Muscle of leg (tissue), 11 donors: ENCODE measurements around the gene AIG1. TPM values are rescaled to one million over a fixed set of nuclear protein-coding genes. Genes with fewer than 3 reads are reported as not detected.

Source experiments
- DNase-seq: peaks from one replicate; pipeline ENCODE4 v3.0.0; 2013
- H3K27ac ChIP-seq: one replicate; pipeline ENCODE4 v1.5.1; 2013; ENCODE audit warnings: mild to moderate bottlenecking, low read length, control low read depth
- H3K27me3 ChIP-seq: one replicate; pipeline ENCODE4 v1.6.1; 2013; ENCODE audit warnings: low read length; ENCODE audit not compliant: control insufficient read depth, insufficient read depth
- H3K36me3 ChIP-seq: one replicate; pipeline ENCODE4 v1.6.1; 2013; ENCODE audit warnings: low read length; ENCODE audit not compliant: control insufficient read depth, insufficient read depth
- H3K4me1 ChIP-seq: one replicate; pipeline ENCODE4 v1.6.1; 2013; ENCODE audit warnings: low read length; ENCODE audit not compliant: control insufficient read depth, insufficient read depth
- H3K4me3 ChIP-seq: one replicate; pipeline ENCODE4 v1.5.1; 2013; ENCODE audit warnings: low read length, control low read depth
- H3K9me3 ChIP-seq: replicated peaks from 2 replicates; pipeline ENCODE4 v1.6.1; 2013; ENCODE audit warnings: low read depth, low read length; ENCODE audit not compliant: control insufficient read depth
- WGBS: methylation state at CpG from one replicate; pipeline ENCODE4 v1.1.5; 2013; ENCODE audit warnings: missing lambda C conversion rate; ENCODE audit not compliant: insufficient coverage; 5-methylcytosine and 5-hydroxymethylcytosine counted together
- polyA plus RNA-seq, 8 donors: library from polyadenylated mRNA; unstranded; fragments of 120-200 nt; gene quantifications; one replicate each; pipeline versions ENCODE4 v1.2.1 to v1.2.3, GENCODE V29; 2013; ENCODE audit warnings: inconsistent platforms in 1 of 8, low replicate concordance in 1 of 8; ENCODE audit not compliant: insufficient read length in 8 of 8, insufficient read depth in 1 of 8
- total RNA-seq: library from RNA; stranded (reverse); fragments of 120-200 nt; gene quantifications from one replicate; pipeline ENCODE4 v1.2.4, GENCODE V29; 2013

AIG1 gene
- total and polyA plus RNA-seq, 9 donors, result 24.1 to 35.0 (median 30.2) TPM

- H3K4me1 ChIP-seq, result peaks cover 5% of the 10 kb centered on the region
- no peak for DNase-seq
- H3K9me3 ChIP-seq, result no peaks in the 10 kb centered on the region
- H3K36me3 ChIP-seq, result no peaks in the 10 kb centered on the region
- no peaks in the 10 kb centered on the region for H3K27me3 ChIP-seq
- peak overlapping the region; percentile 5 for H3K27ac ChIP-seq
- no peak overlapping the region for H3K4me3 ChIP-seq
These were observed 136.7 kb downstream of the AIG1 start for GRCh38 chr6:143197377-143197776.

DNA sequence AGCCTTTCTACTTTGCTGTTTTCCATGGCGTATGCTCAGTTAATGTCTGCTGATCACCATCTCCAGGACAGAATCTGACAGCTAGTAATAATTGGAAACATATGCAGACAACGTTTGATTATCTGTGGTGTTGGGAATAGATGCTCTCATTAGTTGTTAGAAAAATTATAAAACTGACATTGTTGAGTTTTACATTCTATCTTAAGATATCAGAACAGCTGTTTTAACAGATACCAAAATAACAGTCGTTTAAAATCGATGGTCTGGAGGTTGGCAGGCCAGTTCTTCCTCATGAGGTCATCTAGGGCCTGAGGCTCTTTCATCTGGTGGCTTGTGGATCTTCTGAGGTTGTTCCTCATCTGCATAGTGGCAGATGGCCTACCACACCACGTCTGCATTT is 137.6 kb downstream of the AIG1 start:
- Histone ChIP-seq H3K4me3 (no peak overlapping the region), H3K9me3 (no peaks in the 10 kb centered on the region), H3K27ac (peak overlapping the region; percentile 39), H3K4me1 (peaks cover 5% of the 10 kb centered on the region), H3K27me3 (no peaks in the 10 kb centered on the region), H3K36me3 (no peaks in the 10 kb centered on the region)
- 100% methylated on average over 1 of the region's 5 CpGs for WGBS
- DNase-seq, result no peak

GRCh38 chr6:143199291-143199690 is 138.6 kb downstream of the AIG1 start:
- H3K4me3 ChIP-seq, result no peak overlapping the region
- peak overlapping the region; percentile 71 for H3K27ac ChIP-seq
- H3K36me3 ChIP-seq, result no peaks in the 10 kb centered on the region
- H3K27me3 ChIP-seq, result no peaks in the 10 kb centered on the region
- WGBS, result no CpG with 5 or more reads among the region's 1 CpG
- peaks cover 3% of the 10 kb centered on the region for H3K9me3 ChIP-seq
- peaks cover 5% of the 10 kb centered on the region for H3K4me1 ChIP-seq
- peak; percentile 85 for DNase-seq

DNA sequence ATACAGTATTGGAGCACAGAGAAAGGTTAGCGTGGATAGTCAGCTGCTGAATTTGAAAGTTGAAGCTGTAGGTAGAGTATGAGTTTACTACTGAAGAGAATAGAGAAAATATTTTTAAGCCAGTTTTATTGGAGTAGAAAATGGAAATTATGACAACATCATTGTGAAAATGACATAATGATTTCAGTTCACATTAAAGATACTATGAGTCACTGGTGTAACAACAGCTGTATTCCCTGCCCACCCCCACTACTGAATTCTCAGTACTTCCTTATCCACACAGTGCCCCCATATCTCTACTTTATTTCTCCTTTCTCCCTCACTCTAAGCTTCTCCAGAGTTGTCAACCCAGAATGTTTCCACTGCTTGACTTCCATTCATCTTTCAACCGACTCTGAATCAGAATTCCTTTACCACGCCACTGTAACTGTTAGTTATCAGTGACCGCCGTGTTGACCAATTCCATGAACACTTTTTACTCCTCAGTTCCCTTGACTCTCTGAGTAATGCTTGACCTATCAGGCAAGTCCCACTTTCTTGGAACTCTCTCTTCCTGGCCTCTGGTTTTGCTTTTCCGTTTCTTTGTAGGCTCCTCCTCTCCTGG is 139.6 kb downstream of the AIG1 start:
- no peaks in the 10 kb centered on the region for H3K36me3 ChIP-seq
- peaks cover 4% of the 10 kb centered on the region for H3K9me3 ChIP-seq
- H3K27ac ChIP-seq, result peak overlapping the region; percentile 71
- H3K4me1 ChIP-seq, result peaks cover 8% of the 10 kb centered on the region
- no peak overlapping the region for H3K4me3 ChIP-seq
- H3K27me3 ChIP-seq, result no peaks in the 10 kb centered on the region
- DNase-seq, result peak; percentile 76
- 86% methylated on average over 5 of the region's 6 CpGs for WGBS

DNA sequence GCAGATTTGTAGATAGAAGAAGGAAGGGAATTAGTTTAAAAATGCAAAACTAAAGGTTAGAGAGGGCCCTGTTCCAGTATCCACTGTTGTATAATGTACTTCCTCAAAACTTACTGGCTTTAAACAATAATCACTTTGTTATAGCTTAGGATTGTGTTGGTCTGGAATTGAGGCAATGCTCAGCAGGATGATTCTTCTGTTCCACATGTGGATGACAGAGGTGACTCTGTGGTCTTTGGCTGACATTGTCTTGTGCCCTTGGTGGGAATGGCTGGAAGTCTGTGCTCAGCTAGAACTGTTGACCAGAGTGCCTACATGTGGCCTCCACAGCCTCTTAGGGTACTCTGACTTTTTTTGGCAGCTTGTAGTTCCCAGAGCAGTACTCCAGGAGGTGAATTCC is 143.4 kb downstream of the AIG1 start:
- no peaks in the 10 kb centered on the region for H3K27me3 ChIP-seq
- no peak for DNase-seq
- peaks cover 4% of the 10 kb centered on the region for H3K9me3 ChIP-seq
- H3K4me3 ChIP-seq, result no peak overlapping the region
- H3K27ac ChIP-seq, result no peak overlapping the region
- peaks cover 7% of the 10 kb centered on the region for H3K4me1 ChIP-seq
- no peaks in the 10 kb centered on the region for H3K36me3 ChIP-seq

- DNase-seq, result no peak
- H3K4me3 ChIP-seq, result no peak overlapping the region
- peaks cover 4% of the 10 kb centered on the region for H3K9me3 ChIP-seq
- H3K4me1 ChIP-seq, result peaks cover 7% of the 10 kb centered on the region
- H3K36me3 ChIP-seq, result no peaks in the 10 kb centered on the region
- WGBS, result no CpG with 5 or more reads among the region's 1 CpG
- no peaks in the 10 kb centered on the region for H3K27me3 ChIP-seq
- peak overlapping the region; percentile 30 for H3K27ac ChIP-seq
These were observed 144.4 kb downstream of the AIG1 start for GRCh38 chr6:143205131-143205535.

GRCh38 chr6:143205585-143205984 is 144.9 kb downstream of the AIG1 start:
- Histone ChIP-seq H3K27ac (peak overlapping the region; percentile 30), H3K27me3 (no peaks in the 10 kb centered on the region), H3K36me3 (no peaks in the 10 kb centered on the region), H3K4me3 (no peak overlapping the region), H3K9me3 (peaks cover 4% of the 10 kb centered on the region), H3K4me1 (peaks cover 7% of the 10 kb centered on the region)
- no CpG with 5 or more reads among the region's 2 CpGs for WGBS
- peak; percentile 84 for DNase-seq

- DNase-seq, result peak; percentile 90
- H3K4me1 ChIP-seq, result peaks cover 7% of the 10 kb centered on the region
- no peaks in the 10 kb centered on the region for H3K36me3 ChIP-seq
- H3K27ac ChIP-seq, result peak overlapping the region; percentile 30
- no peaks in the 10 kb centered on the region for H3K27me3 ChIP-seq
- WGBS, result no CpG with 5 or more reads among the region's 2 CpGs
- peaks cover 4% of the 10 kb centered on the region for H3K9me3 ChIP-seq
- no peak overlapping the region for H3K4me3 ChIP-seq
These were observed 145.3 kb downstream of the AIG1 start for GRCh38 chr6:143205991-143206390.

- WGBS, result no CpG with 5 or more reads among the region's 1 CpG
- no peak for DNase-seq
- Histone ChIP-seq H3K27me3 (no peaks in the 10 kb centered on the region), H3K9me3 (peaks cover 4% of the 10 kb centered on the region), H3K36me3 (no peaks in the 10 kb centered on the region), H3K27ac (no peak overlapping the region), H3K4me1 (peaks cover 7% of the 10 kb centered on the region), H3K4me3 (no peak overlapping the region)
These were observed 145.9 kb downstream of the AIG1 start for GRCh38 chr6:143206550-143206949.

DNA sequence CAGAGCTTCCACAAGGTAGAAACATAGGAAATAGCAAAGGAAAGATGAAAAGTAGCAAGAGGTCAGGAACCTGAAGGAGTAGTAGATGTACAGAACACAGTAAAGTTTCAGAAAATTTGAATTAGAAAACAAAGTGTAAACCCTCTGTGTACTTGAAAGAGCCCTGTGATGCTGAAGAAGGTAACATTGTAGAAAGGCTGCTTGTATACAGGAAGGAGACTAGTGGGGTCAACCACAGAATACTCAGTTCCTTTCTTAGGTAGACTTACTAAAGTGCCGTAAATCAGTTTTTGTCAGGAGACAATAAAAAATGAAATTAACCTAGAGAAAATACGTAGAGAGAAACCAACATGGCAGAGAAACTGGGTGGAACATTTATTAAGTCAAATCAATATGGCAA is 149.7 kb downstream of the AIG1 start:
- no peak for DNase-seq
- peaks cover 5% of the 10 kb centered on the region for H3K4me1 ChIP-seq
- no CpG with 5 or more reads among the region's 2 CpGs for WGBS

GRCh38 chr6:143213859-143214376 is 153.2 kb downstream of the AIG1 start:
- H3K36me3 ChIP-seq, result no peaks in the 10 kb centered on the region
- H3K9me3 ChIP-seq, result no peaks in the 10 kb centered on the region
- WGBS, result 27% methylated on average over 2 of the region's 3 CpGs
- no peak overlapping the region for H3K4me3 ChIP-seq
- peak; percentile 80 for DNase-seq
- H3K27me3 ChIP-seq, result no peaks in the 10 kb centered on the region
- peaks cover 5% of the 10 kb centered on the region for H3K4me1 ChIP-seq
- H3K27ac ChIP-seq, result no peak overlapping the region

More for the DNA sequence above, 149.7 kb downstream of the AIG1 start:
- Histone ChIP-seq H3K9me3 (no peaks in the 10 kb centered on the region), H3K4me3 (no peak overlapping the region), H3K27ac (no peak overlapping the region), H3K27me3 (no peaks in the 10 kb centered on the region), H3K36me3 (no peaks in the 10 kb centered on the region)
